Erythroblast (primary cell): Measurements from ENCODE around the gene REXO4.

ENCODE experiments used
- GATA1 ChIP-seq: IDR thresholded peaks from 2 replicates; pipeline ENCODE4 v1.6.1; 2011; ENCODE audit warnings: low read depth, mild to moderate bottlenecking, control low read depth, low read length, moderate library complexity
- POLR2A ChIP-seq: IDR thresholded peaks from 2 replicates; pipeline ENCODE4 v1.6.1; 2011; ENCODE audit warnings: mild to moderate bottlenecking, low read length

GRCh38 chr9:133377721-133378216 is 40.0 kb downstream of the REXO4 start:
- TF ChIP-seq POLR2A (no peak), GATA1 (no peak)
